Mesothelial cell of epicardium (in vitro differentiated cells): Measurements from ENCODE around the gene ATP9A. TPM values are rescaled to one million over a fixed set of nuclear protein-coding genes. Genes with fewer than 3 reads are reported as not detected.
"Not testable (repeated sequence)": the region's sequence is repeated elsewhere in the genome, so short reads cannot be mapped to it uniquely, and the experiment has no call there.

Experiments used
- DNase-seq, 2 experiments: peaks; one replicate each; pipeline ENCODE4 v3.0.0; 2021; ENCODE audit warnings: low spot score in 2 of 2; ENCODE audit not compliant: unreplicated experiment in 2 of 2
- H3K27ac Mint-ChIP-seq: 2 replicates; pipeline ENCODE4 v1.8.0; 2021; ENCODE audit warnings: mixed read lengths
- H3K27me3 Mint-ChIP-seq: 2 replicates; pipeline ENCODE4 v1.8.0; 2021; ENCODE audit warnings: low read depth, mixed read lengths
- H3K36me3 Mint-ChIP-seq: 2 replicates; pipeline ENCODE4 v1.8.0; 2021; ENCODE audit warnings: mixed read lengths
- H3K4me1 Mint-ChIP-seq: 2 replicates; pipeline ENCODE4 v1.8.0; 2021; ENCODE audit warnings: mixed read lengths
- H3K4me3 Mint-ChIP-seq: 2 replicates; pipeline ENCODE4 v1.8.0; 2021; ENCODE audit warnings: mild to moderate bottlenecking, moderate library complexity, mixed read lengths
- H3K9me3 Mint-ChIP-seq: 2 replicates; pipeline ENCODE4 v1.8.0; 2021; ENCODE audit warnings: mixed read lengths
- total RNA-seq: library from RNA; stranded (reverse); gene quantifications from 3 replicates; pipeline ENCODE4 v1.2.1, GENCODE V29; 2021
- TF ChIP-seq, protein P1 (sequence below): fragments of 200-600 bp; sonication (generic); IDR thresholded peaks from one replicate; pipeline ENCODE4 v1.5.0; 2021; ENCODE audit warnings: antibody characterized with exemption; ENCODE audit not compliant: unreplicated experiment

ATP9A gene
- total RNA-seq, 1 donor from 2014 or later, result 80.0 TPM

GRCh38 chr20:51729771-51730170 lies 38.4 kb downstream of the ATP9A start:
- Mint-ChIP-seq H3K27me3 (no peaks in the 10 kb centered on the region), H3K36me3 (peaks cover 8% of the 10 kb centered on the region), H3K4me1 (peaks cover 6% of the 10 kb centered on the region), H3K9me3 (no peaks in the 10 kb centered on the region), H3K4me3 (no peak overlapping the region), H3K27ac (no peak overlapping the region)
- no peak for DNase-seq
- TF ChIP-seq, protein P1, sequence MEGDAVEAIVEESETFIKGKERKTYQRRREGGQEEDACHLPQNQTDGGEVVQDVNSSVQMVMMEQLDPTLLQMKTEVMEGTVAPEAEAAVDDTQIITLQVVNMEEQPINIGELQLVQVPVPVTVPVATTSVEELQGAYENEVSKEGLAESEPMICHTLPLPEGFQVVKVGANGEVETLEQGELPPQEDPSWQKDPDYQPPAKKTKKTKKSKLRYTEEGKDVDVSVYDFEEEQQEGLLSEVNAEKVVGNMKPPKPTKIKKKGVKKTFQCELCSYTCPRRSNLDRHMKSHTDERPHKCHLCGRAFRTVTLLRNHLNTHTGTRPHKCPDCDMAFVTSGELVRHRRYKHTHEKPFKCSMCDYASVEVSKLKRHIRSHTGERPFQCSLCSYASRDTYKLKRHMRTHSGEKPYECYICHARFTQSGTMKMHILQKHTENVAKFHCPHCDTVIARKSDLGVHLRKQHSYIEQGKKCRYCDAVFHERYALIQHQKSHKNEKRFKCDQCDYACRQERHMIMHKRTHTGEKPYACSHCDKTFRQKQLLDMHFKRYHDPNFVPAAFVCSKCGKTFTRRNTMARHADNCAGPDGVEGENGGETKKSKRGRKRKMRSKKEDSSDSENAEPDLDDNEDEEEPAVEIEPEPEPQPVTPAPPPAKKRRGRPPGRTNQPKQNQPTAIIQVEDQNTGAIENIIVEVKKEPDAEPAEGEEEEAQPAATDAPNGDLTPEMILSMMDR, result no peak

DNA sequence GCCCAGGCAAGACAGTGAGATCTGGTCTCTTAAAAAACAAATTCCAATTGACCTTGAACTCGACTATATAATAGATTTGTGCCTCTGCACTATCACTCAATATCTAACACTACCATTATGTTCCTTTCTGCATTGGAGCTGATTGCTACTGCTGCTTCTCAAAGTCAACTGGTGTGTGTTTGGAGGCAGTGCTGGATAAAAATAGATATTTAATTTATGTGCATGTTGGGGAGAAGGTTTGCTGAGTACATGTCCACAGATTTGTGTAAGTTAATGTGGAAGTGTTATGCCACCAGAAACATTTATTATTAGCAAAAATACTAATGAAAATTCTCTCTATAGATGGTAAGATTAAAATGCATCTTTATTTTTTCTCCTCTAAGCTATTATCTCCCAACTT lies 39.5 kb downstream of the ATP9A start:
- no peak overlapping the region for H3K27ac Mint-ChIP-seq
- H3K4me1 Mint-ChIP-seq, result peaks cover 6% of the 10 kb centered on the region
- no peaks in the 10 kb centered on the region for H3K9me3 Mint-ChIP-seq
- no peak for DNase-seq
- no peaks in the 10 kb centered on the region for H3K27me3 Mint-ChIP-seq
- peaks cover 15% of the 10 kb centered on the region for H3K36me3 Mint-ChIP-seq
- H3K4me3 Mint-ChIP-seq, result no peak overlapping the region
- TF ChIP-seq, protein P1, result no peak

- no peak for DNase-seq
- no peak overlapping the region for H3K4me3 Mint-ChIP-seq
- peaks cover 6% of the 10 kb centered on the region for H3K4me1 Mint-ChIP-seq
- H3K27ac Mint-ChIP-seq, result no peak overlapping the region
- no peaks in the 10 kb centered on the region for H3K27me3 Mint-ChIP-seq
- TF ChIP-seq, protein P1, result no peak
- H3K36me3 Mint-ChIP-seq, result peaks cover 18% of the 10 kb centered on the region
- H3K9me3 Mint-ChIP-seq, result peaks cover 2% of the 10 kb centered on the region
These were observed 40.3 kb downstream of the ATP9A start for GRCh38 chr20:51727872-51728271.

- Mint-ChIP-seq H3K36me3 (peaks cover 30% of the 10 kb centered on the region), H3K4me1 (no peaks in the 10 kb centered on the region), H3K4me3 (no peak overlapping the region), H3K9me3 (peaks cover 4% of the 10 kb centered on the region), H3K27me3 (no peaks in the 10 kb centered on the region), H3K27ac (no peak overlapping the region)
- DNase-seq, result no peak
- TF ChIP-seq, protein P1, result no peak
These were observed 42.5 kb downstream of the ATP9A start for GRCh38 chr20:51725584-51726176.

DNA sequence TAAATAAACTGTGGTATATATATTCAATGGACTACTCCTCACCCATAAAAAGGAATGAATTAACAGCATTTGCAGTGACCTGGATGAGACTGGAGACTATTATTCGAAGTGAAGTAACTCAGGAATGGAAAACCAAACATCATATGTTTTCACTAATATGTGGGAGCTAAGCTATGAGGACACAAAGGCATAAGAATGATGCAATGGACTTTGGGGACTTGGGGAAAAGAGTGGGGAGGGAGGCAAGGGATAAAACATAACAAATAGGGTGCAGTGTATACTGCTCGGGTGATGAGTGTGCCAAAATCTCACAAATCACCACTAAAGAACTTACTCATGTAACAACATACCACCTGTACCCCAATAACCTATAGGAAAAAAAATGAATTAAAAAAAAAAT lies 45.2 kb downstream of the ATP9A start:
- peaks cover 29% of the 10 kb centered on the region for H3K36me3 Mint-ChIP-seq

DNA sequence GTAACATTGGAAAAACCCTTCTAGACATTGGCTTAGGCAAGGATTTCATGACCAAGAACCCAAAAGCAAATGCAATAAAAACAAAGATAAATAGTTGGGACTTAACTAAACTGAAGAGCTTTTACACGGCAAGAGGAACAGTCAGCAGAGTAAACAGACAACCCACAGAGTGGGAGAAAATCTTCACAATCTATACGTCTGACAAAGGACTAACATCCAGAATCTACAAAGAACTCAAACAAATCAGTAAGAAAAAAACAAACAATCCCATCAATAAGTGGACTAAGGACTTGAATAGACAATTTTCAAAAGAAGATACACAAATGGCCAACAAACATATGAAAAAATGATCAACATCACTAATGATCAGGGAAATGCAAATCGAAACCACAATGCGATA lies 45.9 kb downstream of the ATP9A start:
- not testable (repeated sequence) for H3K4me3 Mint-ChIP-seq, DNase-seq, H3K9me3 Mint-ChIP-seq, H3K27ac Mint-ChIP-seq, H3K27me3 Mint-ChIP-seq, H3K4me1 Mint-ChIP-seq
- H3K36me3 Mint-ChIP-seq, result peaks cover 27% of the 10 kb centered on the region

More for the DNA sequence above, 45.2 kb downstream of the ATP9A start:
- DNase-seq, H3K27ac Mint-ChIP-seq, H3K4me1 Mint-ChIP-seq, H3K9me3 Mint-ChIP-seq, H3K27me3 Mint-ChIP-seq, H3K4me3 Mint-ChIP-seq: not testable (repeated sequence)

GRCh38 chr20:51720854-51721253 lies 47.3 kb downstream of the ATP9A start:
- Mint-ChIP-seq H3K4me1 (peaks cover 1% of the 10 kb centered on the region), H3K36me3 (peaks cover 27% of the 10 kb centered on the region), H3K27ac (no peak overlapping the region), H3K4me3 (no peak overlapping the region), H3K27me3 (no peaks in the 10 kb centered on the region), H3K9me3 (peaks cover 4% of the 10 kb centered on the region)
- no peak for DNase-seq
- TF ChIP-seq, protein P1, result no peak
